Mononuclear cell (primary cell): Measurements from ENCODE around the gene KCTD2. TPM values are rescaled to one million over a fixed set of nuclear protein-coding genes. Genes with fewer than 3 reads are reported as not detected.
"Not testable (repeated sequence)": the region's sequence is repeated elsewhere in the genome, so short reads cannot be mapped to it uniquely, and the experiment has no call there.

Source experiments
- H3K27me3 ChIP-seq: 2 replicates; pipeline ENCODE4 v1.6.0; 2011; ENCODE audit warnings: low read length, control low read depth; ENCODE audit not compliant: insufficient read depth
- H3K4me1 ChIP-seq: 2 replicates; pipeline ENCODE4 v1.5.1; 2011; ENCODE audit warnings: mild to moderate bottlenecking, low read length, control low read depth; ENCODE audit not compliant: insufficient read depth
- H3K4me3 ChIP-seq: 2 replicates; pipeline ENCODE4 v1.5.1; 2011; ENCODE audit warnings: mild to moderate bottlenecking, low read length, moderate library complexity
- H3K9me3 ChIP-seq: 2 replicates; pipeline ENCODE4 v1.5.1; 2011; ENCODE audit warnings: low read depth, mild to moderate bottlenecking, control low read depth, low read length
- total RNA-seq: library from RNA; depleted of rRNA; stranded (reverse); fragments of >200 nt; gene quantifications from one replicate; pipeline ENCODE4 v1.2.3, GENCODE V29; 2012

The KCTD2 gene
- total RNA-seq = 18.6 TPM

DNA sequence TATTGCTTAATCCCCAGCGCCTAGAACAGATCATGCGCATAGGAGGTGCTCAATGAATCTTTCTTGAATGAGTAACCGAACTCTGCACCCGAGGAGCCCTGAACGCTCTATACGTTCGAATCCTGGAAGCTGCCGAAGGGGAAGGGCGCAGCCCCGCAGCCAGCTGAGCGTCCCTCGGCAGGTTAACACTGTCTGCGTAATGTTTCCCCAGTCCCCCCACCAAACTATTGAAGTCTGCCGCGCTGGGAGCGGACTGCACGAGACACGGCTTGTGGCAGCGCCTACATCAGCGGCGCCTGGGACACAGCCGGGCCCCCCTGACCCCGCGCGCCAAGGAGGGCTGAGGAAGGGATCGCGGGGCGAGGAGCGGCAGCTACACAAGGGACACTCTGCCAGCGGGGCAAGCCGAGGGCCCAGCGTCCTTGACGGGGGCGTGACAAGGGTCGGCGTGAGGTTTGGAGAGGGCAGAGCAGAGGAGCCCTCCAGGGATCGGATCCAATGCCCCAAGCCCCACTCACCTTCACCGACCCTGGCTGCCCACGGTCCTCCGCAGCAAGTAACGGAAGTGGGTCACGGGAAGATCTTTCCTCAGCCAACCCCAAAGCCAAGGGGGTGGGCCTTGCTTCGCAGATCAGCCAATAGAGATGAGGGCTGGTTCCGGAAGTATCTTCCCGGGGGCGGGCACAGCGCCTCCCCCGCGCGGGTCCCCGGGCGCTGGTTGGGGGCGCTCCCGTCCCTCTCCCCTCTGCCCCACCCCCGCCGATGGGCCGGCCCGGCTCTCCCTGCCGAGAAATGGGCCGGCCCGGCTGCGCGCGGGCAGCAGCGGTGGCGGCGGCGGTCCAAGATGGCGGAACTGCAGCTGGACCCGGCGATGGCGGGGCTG, at the start of gene KCTD2, which contains the start of gene ATP5PD:
Gene KCTD2 (plus strand): TSS at position 819 of the 883 bp plus-strand sequence. CDS start 26 bp downstream, at position 845.
Gene ATP5PD (minus strand): TSS at position 563 of the 883 bp plus-strand sequence. CDS start 4,319 bp downstream, outside the sequence.
- H3K9me3 ChIP-seq = no peaks in the 10 kb centered on the region
- H3K27me3 ChIP-seq = no peaks in the 10 kb centered on the region
- peak within 1 kb of the TSS; percentile 92 for H3K4me3 ChIP-seq
- peaks cover 25% of the 10 kb centered on the region for H3K4me1 ChIP-seq

GRCh38 chr17:74998783-74999182, 48.2 kb upstream of the KCTD2 start:
- H3K9me3 ChIP-seq = no peaks in the 10 kb centered on the region

DNA sequence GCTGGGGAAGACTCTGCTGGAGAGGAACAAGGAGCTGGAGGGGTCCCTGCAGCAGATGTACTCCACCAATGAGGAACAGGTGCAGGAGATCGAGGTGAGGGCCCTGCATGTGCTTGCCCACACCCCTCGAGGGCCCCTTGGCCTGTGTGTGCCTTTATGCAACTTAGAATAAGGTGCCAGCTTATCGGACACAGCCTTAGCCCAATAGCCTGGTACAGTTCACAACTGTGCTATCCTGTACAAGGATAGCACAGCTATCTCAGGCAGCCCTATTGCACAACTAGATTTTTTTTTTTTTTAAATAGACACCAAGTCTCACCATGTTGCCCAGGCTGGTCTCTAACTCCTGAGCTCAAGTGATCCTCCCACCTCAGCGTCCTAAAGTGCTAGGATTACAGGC, 47.5 kb upstream of the KCTD2 start:
- no peaks in the 10 kb centered on the region for H3K4me1 ChIP-seq
- H3K9me3 ChIP-seq = no peaks in the 10 kb centered on the region
- H3K27me3 ChIP-seq = no peaks in the 10 kb centered on the region
- no peak overlapping the region for H3K4me3 ChIP-seq

More at GRCh38 chr17:74998783-74999182, 48.2 kb upstream of the KCTD2 start:
- Histone ChIP-seq H3K4me1 (no peaks in the 10 kb centered on the region), H3K27me3 (no peaks in the 10 kb centered on the region), H3K4me3 (no peak overlapping the region)

DNA sequence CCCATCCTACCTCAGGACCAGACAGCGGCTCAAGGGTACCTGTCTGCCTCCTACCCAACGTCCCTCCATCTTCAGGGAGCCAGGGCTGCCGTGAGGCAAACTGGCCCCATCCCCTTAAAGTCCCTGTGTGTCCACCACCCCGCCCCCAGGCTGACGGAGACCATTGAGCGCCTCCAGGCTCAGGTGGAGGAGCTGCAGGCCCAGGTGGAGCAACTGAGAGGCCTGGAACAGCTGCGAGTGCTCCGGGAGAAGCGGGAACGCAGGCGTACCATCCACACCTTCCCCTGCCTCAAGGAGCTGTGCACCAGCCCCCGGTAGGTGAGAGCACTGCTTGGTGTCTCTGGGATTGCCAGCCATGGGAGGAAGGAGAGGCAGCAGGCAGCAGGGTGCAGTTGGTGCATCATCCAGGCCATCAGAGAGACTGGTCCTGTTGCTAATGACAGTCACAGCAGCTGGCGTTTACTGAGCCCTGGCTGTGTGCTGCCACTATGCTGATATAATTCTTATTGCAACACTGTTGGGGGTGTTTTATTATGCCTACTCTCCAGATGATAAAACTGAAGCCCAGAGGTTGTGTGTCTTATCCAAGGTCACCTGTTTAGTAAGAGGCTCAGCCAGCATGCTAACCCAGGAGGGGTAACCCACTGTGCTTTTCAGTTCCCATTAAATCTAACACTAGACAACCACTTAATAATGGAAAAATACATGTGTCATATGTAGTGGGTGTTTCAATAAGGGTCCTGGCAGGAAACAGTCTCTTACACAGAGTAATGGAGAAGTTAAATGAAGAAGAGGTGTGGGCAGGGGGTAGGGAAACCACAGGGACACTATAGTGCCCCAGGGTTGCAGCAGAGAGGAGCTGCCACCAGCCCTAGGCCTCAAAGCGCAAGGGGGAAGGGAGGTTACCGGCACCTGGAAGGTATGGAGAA, 44.8 kb upstream of the KCTD2 start:
- H3K4me3 ChIP-seq = no peak overlapping the region
- H3K9me3 ChIP-seq = no peaks in the 10 kb centered on the region
- no peaks in the 10 kb centered on the region for H3K27me3 ChIP-seq
- no peaks in the 10 kb centered on the region for H3K4me1 ChIP-seq

- H3K27me3 ChIP-seq = no peaks in the 10 kb centered on the region
- no peak overlapping the region for H3K4me3 ChIP-seq
- no peaks in the 10 kb centered on the region for H3K9me3 ChIP-seq
- no peaks in the 10 kb centered on the region for H3K4me1 ChIP-seq
Measured at GRCh38 chr17:75003070-75003956, 43.7 kb upstream of the KCTD2 start.

DNA sequence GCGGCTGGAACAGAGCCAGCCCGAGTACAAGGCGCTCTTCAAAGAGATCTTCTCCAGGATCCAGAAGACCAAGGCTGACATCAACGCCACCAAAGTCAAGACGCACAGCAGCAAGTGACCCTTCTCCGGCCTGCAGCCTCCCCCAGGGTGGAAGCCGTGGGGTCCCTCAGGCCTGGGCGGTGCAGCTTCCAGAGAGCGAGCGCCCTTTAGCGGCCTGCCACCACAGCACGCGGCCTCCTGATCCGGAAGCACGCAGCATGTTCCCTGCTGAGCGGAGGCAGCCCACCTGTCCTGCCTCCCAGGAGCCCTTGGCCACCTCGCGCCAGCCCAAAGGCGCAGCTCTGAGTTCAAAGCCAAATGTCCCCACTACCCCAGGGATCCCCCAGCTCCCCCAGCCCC, 43.1 kb upstream of the KCTD2 start:
- H3K4me1 ChIP-seq = no peaks in the 10 kb centered on the region
- no peak overlapping the region for H3K4me3 ChIP-seq
- H3K27me3 ChIP-seq = no peaks in the 10 kb centered on the region
- no peaks in the 10 kb centered on the region for H3K9me3 ChIP-seq

DNA sequence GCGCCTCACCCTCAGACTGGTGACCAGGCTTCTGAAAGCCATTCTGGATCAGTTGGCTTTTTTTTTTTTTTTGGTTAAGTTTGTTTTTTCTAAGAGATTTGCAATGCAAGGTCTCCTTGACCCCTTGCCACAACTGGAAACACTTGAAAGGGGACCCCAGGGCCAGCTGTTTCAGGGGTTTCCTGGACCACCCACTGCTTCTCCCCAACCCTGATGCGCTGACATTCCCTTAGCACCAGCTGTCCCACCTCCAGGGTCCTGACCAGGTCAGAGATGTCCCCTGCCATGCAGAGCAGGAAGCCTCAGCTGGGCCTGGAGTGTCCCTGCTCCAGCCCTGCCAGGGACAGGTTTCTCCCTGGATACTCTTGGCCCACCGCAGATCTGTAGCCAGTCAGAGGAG, 42.7 kb upstream of the KCTD2 start:
- Histone ChIP-seq H3K4me3 (no peak overlapping the region), H3K4me1 (no peaks in the 10 kb centered on the region), H3K27me3 (no peaks in the 10 kb centered on the region), H3K9me3 (no peaks in the 10 kb centered on the region)

DNA sequence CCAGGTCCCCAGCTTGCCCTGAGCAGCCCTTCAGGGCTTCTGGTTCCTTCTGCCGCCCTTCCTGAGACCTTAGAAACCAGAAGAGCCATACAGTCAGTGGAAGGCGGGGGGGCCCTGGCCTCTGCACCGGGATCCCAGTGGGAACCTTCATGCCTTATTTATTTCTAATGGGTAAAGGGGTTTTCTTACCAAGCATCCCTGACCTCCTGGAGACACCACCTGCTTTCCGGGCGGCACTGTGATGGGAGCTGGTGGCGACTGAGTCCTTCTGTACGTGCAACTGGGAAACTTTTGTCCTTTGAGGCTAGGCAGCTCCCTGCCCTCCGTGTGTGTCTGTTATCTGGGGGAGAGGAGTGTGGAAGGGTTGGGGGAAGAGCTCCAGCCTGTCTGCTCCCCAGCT, 41.7 kb upstream of the KCTD2 start:
- Histone ChIP-seq H3K27me3 (no peaks in the 10 kb centered on the region), H3K4me1 (no peaks in the 10 kb centered on the region), H3K9me3 (no peaks in the 10 kb centered on the region), H3K4me3 (no peak overlapping the region)

DNA sequence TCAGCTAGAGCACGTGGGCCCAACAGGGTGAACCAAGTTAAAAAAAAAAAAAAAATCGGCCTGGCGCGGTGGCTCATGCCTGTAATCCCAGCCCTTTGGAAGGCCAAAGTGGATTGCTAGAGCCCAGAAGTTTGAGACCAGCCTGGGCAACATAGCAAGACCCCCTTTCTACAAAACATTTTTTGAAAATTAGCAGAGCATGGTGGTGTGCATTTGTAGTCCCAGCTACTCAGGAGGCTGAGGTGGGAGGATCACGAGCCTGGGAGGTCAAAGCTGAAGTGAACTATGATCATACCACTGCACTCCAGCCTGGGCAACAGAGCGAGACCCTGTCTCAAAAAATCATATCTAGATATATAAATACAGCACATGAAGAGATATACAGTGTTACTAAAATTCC, 40.9 kb upstream of the KCTD2 start:
- not testable (repeated sequence) for H3K4me3 ChIP-seq, H3K27me3 ChIP-seq, H3K9me3 ChIP-seq, H3K4me1 ChIP-seq

DNA sequence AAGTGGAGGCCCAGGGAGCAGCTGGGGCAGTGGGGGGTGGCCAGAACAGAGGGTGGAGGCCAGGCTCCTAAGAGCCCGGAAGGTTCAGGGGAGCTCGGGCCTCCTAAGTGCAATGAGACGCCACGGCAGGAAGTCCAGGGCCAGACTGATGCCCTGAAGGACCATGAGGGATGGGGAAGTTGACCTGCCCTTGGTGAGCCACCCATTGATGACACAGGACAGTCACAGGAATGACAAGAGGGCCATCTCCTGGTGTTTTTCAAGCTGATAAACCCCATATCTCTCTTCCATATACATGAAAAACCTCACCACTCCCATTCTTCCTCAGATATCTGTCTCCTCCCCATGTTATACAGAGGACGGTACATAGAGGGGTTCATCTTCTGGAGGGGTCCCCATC, 40.4 kb upstream of the KCTD2 start:
- Histone ChIP-seq H3K4me1 (no peaks in the 10 kb centered on the region), H3K27me3 (no peaks in the 10 kb centered on the region), H3K4me3 (no peak overlapping the region), H3K9me3 (no peaks in the 10 kb centered on the region)

- no peaks in the 10 kb centered on the region for H3K9me3 ChIP-seq
- peaks cover 12% of the 10 kb centered on the region for H3K4me1 ChIP-seq
- no peak overlapping the region for H3K4me3 ChIP-seq
- no peaks in the 10 kb centered on the region for H3K27me3 ChIP-seq
Measured at GRCh38 chr17:75008373-75008772, 38.7 kb upstream of the KCTD2 start.

DNA sequence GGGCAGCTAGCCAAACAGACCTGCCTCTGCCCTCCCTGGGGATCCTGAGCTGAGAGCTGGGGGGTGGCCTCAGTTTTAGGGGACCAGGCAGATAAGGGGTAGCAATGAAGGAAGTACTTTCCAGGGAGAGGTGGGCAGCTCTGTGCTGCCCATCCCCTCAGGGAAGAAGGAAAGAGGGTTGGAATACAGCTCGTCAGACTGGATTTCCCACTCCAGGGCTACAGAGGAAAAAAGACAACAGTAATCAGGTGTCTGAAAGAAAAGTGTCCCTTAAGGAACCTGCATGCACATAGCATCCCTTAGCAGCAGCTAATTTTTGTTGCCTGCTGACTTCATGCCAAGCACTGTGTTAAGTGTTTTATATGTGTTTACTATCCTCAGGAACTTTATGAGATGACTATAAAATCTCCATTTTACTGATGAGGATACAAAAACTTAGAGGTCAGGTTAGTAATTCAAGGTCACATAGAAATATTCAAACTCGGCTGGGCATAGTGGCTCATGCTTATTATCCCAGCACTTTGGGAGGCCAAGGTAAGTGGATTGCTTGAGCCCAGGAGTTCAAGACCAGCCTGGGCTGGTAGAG, 37.8 kb upstream of the KCTD2 start:
- Histone ChIP-seq H3K4me3 (no peak overlapping the region), H3K4me1 (peaks cover 21% of the 10 kb centered on the region), H3K27me3 (no peaks in the 10 kb centered on the region), H3K9me3 (no peaks in the 10 kb centered on the region)

DNA sequence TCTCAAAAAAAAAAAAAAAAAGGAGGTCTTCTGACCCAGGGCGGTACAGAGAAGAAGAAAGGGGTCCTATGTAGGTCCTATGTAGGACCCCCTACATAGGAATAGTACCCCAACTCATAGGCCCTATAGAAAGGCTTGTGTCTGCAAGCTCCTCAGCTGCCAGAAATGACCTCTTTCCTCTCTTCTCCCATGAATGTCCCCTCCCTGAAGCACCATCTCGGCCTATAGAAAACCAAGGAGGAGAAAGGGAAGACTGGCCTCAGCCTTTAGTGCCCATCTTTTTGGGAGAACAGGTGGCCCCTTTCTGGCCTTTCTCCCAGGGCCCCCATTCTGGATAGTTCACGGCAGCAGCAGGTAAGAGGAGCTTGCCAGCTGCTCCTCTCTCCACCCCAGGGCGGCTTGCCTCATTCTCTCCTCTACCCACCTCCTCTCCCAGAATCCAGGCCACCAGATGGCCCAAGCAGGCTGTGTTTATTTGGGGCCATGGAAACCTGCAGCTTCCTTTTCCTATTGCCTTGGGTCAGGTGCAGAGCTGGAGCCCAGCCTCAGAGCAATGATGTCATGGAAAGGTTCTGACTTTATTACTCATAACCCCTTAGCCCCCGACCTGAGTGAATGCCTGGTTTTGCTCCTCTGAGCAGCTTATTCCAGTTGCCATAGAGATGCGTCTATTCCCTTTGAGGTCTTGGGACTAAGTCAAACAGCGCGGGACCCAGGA, 36.2 kb upstream of the KCTD2 start:
- Histone ChIP-seq H3K4me3 (no peak overlapping the region), H3K9me3 (no peaks in the 10 kb centered on the region), H3K27me3 (no peaks in the 10 kb centered on the region), H3K4me1 (peaks cover 21% of the 10 kb centered on the region)
